GM08714 (cell line): ENCODE measurements around the gene SIGLEC1.

Experiments
- H3K4me3 ChIP-seq: fragments of 200-500 bp; sonication (Bioruptor generic); 2 replicates; pipeline ENCODE4 v1.5.1; 2014; ENCODE audit warnings: mild to moderate bottlenecking, low read length, inconsistent platforms
- ZNF274 ChIP-seq: IDR thresholded peaks from 2 replicates; pipeline ENCODE4 v1.6.1; 2012; ENCODE audit warnings: mild to moderate bottlenecking, low read depth, low read length

Gene SIGLEC1

GRCh38 chr20:3749689-3750531 is 37.5 kb upstream of the SIGLEC1 start:
- no peak overlapping the region for H3K4me3 ChIP-seq
- no peak for TF ChIP-seq ZNF274

- TF ChIP-seq ZNF274: no peak
- no peak overlapping the region for H3K4me3 ChIP-seq
These were observed 36.8 kb upstream of the SIGLEC1 start for GRCh38 chr20:3749087-3749688.

- no peak overlapping the region for H3K4me3 ChIP-seq
- TF ChIP-seq ZNF274: no peak
These were observed 35.7 kb upstream of the SIGLEC1 start for GRCh38 chr20:3748073-3748472.

GRCh38 chr20:3747471-3747870 is 35.1 kb upstream of the SIGLEC1 start:
- no peak overlapping the region for H3K4me3 ChIP-seq
- TF ChIP-seq ZNF274: no peak

GRCh38 chr20:3745686-3746173 is 33.3 kb upstream of the SIGLEC1 start:
- no peak for TF ChIP-seq ZNF274
- no peak overlapping the region for H3K4me3 ChIP-seq

- no peak overlapping the region for H3K4me3 ChIP-seq
- no peak for TF ChIP-seq ZNF274
These were observed 32.6 kb upstream of the SIGLEC1 start for GRCh38 chr20:3744806-3745685.

- no peak for TF ChIP-seq ZNF274
These were observed 31.6 kb upstream of the SIGLEC1 start for GRCh38 chr20:3744037-3744436.

GRCh38 chr20:3743251-3743650 is 30.9 kb upstream of the SIGLEC1 start:
- no peak overlapping the region for H3K4me3 ChIP-seq
- TF ChIP-seq ZNF274: no peak

More at GRCh38 chr20:3744037-3744436, 31.6 kb upstream of the SIGLEC1 start:
- H3K4me3 ChIP-seq: no peak overlapping the region

GRCh38 chr20:3741836-3742458 is 29.5 kb upstream of the SIGLEC1 start:
- TF ChIP-seq ZNF274: no peak
- no peak overlapping the region for H3K4me3 ChIP-seq

- no peak overlapping the region for H3K4me3 ChIP-seq
- no peak for TF ChIP-seq ZNF274
These were observed 28.4 kb upstream of the SIGLEC1 start for GRCh38 chr20:3740615-3741301.

- TF ChIP-seq ZNF274: no peak
- no peak overlapping the region for H3K4me3 ChIP-seq
These were observed 27.6 kb upstream of the SIGLEC1 start for GRCh38 chr20:3739926-3740451.

GRCh38 chr20:3739054-3739925 is 26.9 kb upstream of the SIGLEC1 start:
- H3K4me3 ChIP-seq: no peak overlapping the region
- TF ChIP-seq ZNF274: no peak
